GM12891 (cell line): ENCODE measurements around the gene CDH3.

ENCODE experiments used
- POLR2A ChIP-seq: IDR thresholded peaks from 2 replicates; pipeline ENCODE4 v1.6.1; 2011; ENCODE audit warnings: low read depth, low read length, control low read depth
- POLR2AphosphoS5 ChIP-seq: IDR thresholded peaks from 2 replicates; pipeline ENCODE4 v1.6.1; 2011; ENCODE audit warnings: low read depth, low read length, control low read depth

DNA sequence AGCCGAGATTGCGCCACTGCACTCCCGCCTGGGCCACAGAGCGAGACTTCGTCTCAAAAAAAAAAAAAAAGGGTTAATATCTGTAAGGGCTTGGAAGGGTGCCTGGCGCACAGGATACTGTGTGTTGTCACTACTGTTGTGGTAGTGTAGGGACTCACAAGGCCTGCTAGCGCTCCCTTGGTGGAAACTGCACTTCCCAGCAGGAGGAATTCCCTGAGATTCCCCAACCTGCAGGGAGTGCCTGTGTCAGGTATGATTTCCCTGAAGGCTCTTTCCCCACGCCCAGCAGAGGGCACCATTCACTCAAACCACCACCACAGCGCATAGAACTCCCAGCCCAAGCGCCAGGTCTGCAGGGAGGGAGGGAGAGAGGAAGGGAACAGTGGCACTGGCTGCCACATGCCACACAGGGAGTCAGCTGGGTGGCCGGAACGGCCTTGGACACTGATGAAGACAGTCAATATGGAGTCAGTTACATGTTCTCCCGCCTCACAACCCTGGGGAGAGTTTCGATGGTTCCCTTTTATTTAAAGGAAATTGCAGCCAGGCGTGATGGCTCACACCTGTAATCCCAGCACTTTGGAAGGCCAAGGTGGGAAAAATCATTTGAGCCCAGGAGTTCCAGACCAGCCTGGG lies 59.2 kb downstream of the CDH3 start:
- TF ChIP-seq POLR2A, result no peak
- no peak for TF ChIP-seq POLR2AphosphoS5
